ENCODE results near the gene BBS5.

Gene BBS5

GRCh38 chr2:169542433-169542832 is 63.1 kb downstream of the BBS5 start:
- Histone ChIP-seq H3K27me3 (ENCODE audit: insufficient read depth, low read depth) (no peaks in the 10 kb centered on the region), H4K20me1 (ENCODE audit: insufficient read depth) (no peaks in the 10 kb centered on the region), H3K4me3 (IDR thresholded peaks at IDR 0.05; ENCODE audit: insufficient read depth, low read depth, low read length) (no peak overlapping the region), H3K4me1 (ENCODE audit: low read depth, poor library complexity, severe bottlenecking) (no peaks in the 10 kb centered on the region), H3K36me3 (ENCODE audit: insufficient read depth) (no peaks in the 10 kb centered on the region), H3K4me2 (no peak overlapping the region), H3K27ac (no peak overlapping the region), H2AFZ (ENCODE audit: low read depth) (no peak overlapping the region), H3K9ac (no peak overlapping the region), H3K79me2 (ENCODE audit: insufficient read depth, low read depth) (no peaks in the 10 kb centered on the region)
- TF ChIP-seq, protein P1, sequence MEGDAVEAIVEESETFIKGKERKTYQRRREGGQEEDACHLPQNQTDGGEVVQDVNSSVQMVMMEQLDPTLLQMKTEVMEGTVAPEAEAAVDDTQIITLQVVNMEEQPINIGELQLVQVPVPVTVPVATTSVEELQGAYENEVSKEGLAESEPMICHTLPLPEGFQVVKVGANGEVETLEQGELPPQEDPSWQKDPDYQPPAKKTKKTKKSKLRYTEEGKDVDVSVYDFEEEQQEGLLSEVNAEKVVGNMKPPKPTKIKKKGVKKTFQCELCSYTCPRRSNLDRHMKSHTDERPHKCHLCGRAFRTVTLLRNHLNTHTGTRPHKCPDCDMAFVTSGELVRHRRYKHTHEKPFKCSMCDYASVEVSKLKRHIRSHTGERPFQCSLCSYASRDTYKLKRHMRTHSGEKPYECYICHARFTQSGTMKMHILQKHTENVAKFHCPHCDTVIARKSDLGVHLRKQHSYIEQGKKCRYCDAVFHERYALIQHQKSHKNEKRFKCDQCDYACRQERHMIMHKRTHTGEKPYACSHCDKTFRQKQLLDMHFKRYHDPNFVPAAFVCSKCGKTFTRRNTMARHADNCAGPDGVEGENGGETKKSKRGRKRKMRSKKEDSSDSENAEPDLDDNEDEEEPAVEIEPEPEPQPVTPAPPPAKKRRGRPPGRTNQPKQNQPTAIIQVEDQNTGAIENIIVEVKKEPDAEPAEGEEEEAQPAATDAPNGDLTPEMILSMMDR (conservative IDR thresholded peaks at IDR 0.05; ENCODE audit: low read depth, low read length), result no peak

- Histone ChIP-seq H3K27ac (no peak overlapping the region), H3K36me3 (ENCODE audit: insufficient read depth) (no peaks in the 10 kb centered on the region), H4K20me1 (ENCODE audit: insufficient read depth) (no peaks in the 10 kb centered on the region), H3K4me1 (ENCODE audit: low read depth, poor library complexity, severe bottlenecking) (no peaks in the 10 kb centered on the region), H3K4me3 (IDR thresholded peaks at IDR 0.05; ENCODE audit: insufficient read depth, low read depth, low read length) (no peak overlapping the region), H3K27me3 (ENCODE audit: insufficient read depth, low read depth) (no peaks in the 10 kb centered on the region), H3K79me2 (ENCODE audit: insufficient read depth, low read depth) (no peaks in the 10 kb centered on the region), H2AFZ (ENCODE audit: low read depth) (no peak overlapping the region), H3K9ac (no peak overlapping the region), H3K4me2 (no peak overlapping the region)
- TF ChIP-seq, protein P1 (conservative IDR thresholded peaks at IDR 0.05; ENCODE audit: low read depth, low read length), result no peak
Observed at GRCh38 chr2:169546756-169547155, 67.5 kb downstream of the BBS5 start.

All from KMS-11 (cell line).